K562 (cell line): ENCODE measurements around the gene EPHA10. TPM values are rescaled to one million over a fixed set of nuclear protein-coding genes. Genes with fewer than 3 reads are reported as not detected.

ENCODE experiments used
- ATAC-seq: fragments of 200-7000 bp; cut with Tn5 transposase; 3 replicates; pipeline ENCODE4 v1.9.1; 2020; ENCODE audit warnings: moderate library complexity
- BruUV-seq: library from RNA; stranded (reverse); fragments of 400-500 nt; replicated peaks from 2 replicates; lab custom pipeline; 2021; lab: Mats Ljungman, UMichigan
- CTCF ChIA-PET: fragments of 300-600 bp; formaldehyde crosslinking; extraction: SDS; loops from one replicate; lab custom pipeline; 2021; ENCODE audit warnings: low intra/inter-chr PET ratio; lab: Yijun Ruan, JAX
- POLR2A ChIA-PET: fragments of 300-600, 350-650 bp; sonication (Branson Sonifier 250); formaldehyde crosslinking; extraction: SDS; loops from one replicate; lab custom pipeline; 2021; ENCODE audit warnings: antibody characterized with exemption, inconsistent platforms; lab: Yijun Ruan, JAX
- DNase-seq, 4 experiments: peaks; one replicate each; pipeline versions ENCODE4 v3.0.0 to v3.0.0-alpha.2; 2011 to 2018; ENCODE audit warnings: low spot score in 3 of 4, mixed read lengths in 3 of 4; ENCODE audit errors: extremely low read depth in 1 of 4
- FAIRE-seq: peaks from 2 replicates; lab custom pipeline; 2011; peaks lifted over from hg19 to GRCh38; lab: Jason Lieb, UNC
- H2AFZ ChIP-seq: 2 replicates; pipeline ENCODE4 v1.6.0; 2011; ENCODE audit warnings: low read depth, low read length, control low read depth, inconsistent platforms
- H3K27ac ChIP-seq: fragments of 200-600 bp; 3 replicates; pipeline ENCODE4 v1.8.0; 2011; ENCODE audit warnings: low read depth, mild to moderate bottlenecking, control low read depth, inconsistent platforms, low read length, moderate library complexity, mixed read lengths; ENCODE audit errors: extremely low read depth
- H3K27me3 ChIP-seq, 2 experiments: fragments of 300-600 bp in 1 of 2; 2 replicates in 1 of 2; 3 replicates in 1 of 2; pipeline versions ENCODE4 v1.6.0 to v1.8.0; 2011; ENCODE audit warnings: inconsistent platforms in 2 of 2, low read length in 2 of 2, mild to moderate bottlenecking in 1 of 2, mixed read lengths in 1 of 2, moderate library complexity in 1 of 2; ENCODE audit not compliant: control insufficient read depth in 2 of 2, insufficient read depth in 2 of 2
- H3K36me3 ChIP-seq: fragments of 300-600 bp; 3 replicates; pipeline ENCODE4 v1.8.0; 2011; ENCODE audit warnings: mild to moderate bottlenecking, low read length, inconsistent platforms; ENCODE audit not compliant: control insufficient read depth, insufficient read depth
- H3K4me1 ChIP-seq, 2 experiments: fragments of 200-600 bp in 1 of 2; replicated peaks in 1 of 2; 2 replicates in 1 of 2; 3 replicates in 1 of 2; pipeline versions ENCODE4 v1.5.1 to v1.8.0; 2011; ENCODE audit warnings: inconsistent platforms in 2 of 2, low read length in 2 of 2, mild to moderate bottlenecking in 1 of 2, mixed read lengths in 1 of 2, moderate library complexity in 1 of 2; ENCODE audit not compliant: control insufficient read depth in 2 of 2, insufficient read depth in 2 of 2
- H3K4me2 ChIP-seq: 2 replicates; pipeline ENCODE4 v1.6.1; 2011; ENCODE audit warnings: low read length, control low read depth, inconsistent platforms, mixed read lengths; ENCODE audit not compliant: insufficient read depth
- H3K4me3 ChIP-seq: fragments of 200-600 bp; sonication (generic), shearing (Covaris generic); 2 replicates; pipeline ENCODE4 v1.5.1; 2016; ENCODE audit warnings: control low read depth, inconsistent platforms
- H3K79me2 ChIP-seq: fragments of 200-600 bp; 3 replicates; pipeline ENCODE4 v1.8.0; 2011; ENCODE audit warnings: low read length, inconsistent platforms; ENCODE audit not compliant: control insufficient read depth, insufficient read depth
- H3K9ac ChIP-seq, 2 experiments: 2 replicates each; pipeline versions ENCODE4 v1.6.0 to v1.6.1; 2011; ENCODE audit warnings: low read depth in 2 of 2, low read length in 2 of 2, control low read depth in 1 of 2, inconsistent platforms in 1 of 2, mild to moderate bottlenecking in 1 of 2, mixed read lengths in 1 of 2; ENCODE audit not compliant: insufficient read depth in 1 of 2
- H3K9me1 ChIP-seq: one replicate; pipeline ENCODE4 v1.6.0; 2011; ENCODE audit warnings: inconsistent platforms, mild to moderate bottlenecking, low read length, moderate library complexity; ENCODE audit not compliant: control insufficient read depth, insufficient read depth
- H3K9me3 ChIP-seq: replicated peaks from 2 replicates; pipeline ENCODE4 v1.5.1; 2011; ENCODE audit warnings: low read depth, low read length, inconsistent platforms; ENCODE audit not compliant: control insufficient read depth, insufficient read depth
- H4K20me1 ChIP-seq: replicated peaks from 2 replicates; pipeline ENCODE4 v1.6.1; 2011; ENCODE audit warnings: low read length, inconsistent platforms, mixed read lengths; ENCODE audit not compliant: control insufficient read depth, insufficient read depth
- CHD1 ChIP-seq: fragments of 200-600 bp; sonication (generic); IDR thresholded peaks from one replicate; pipeline ENCODE4 v1.6.1; 2012; ENCODE audit warnings: mild to moderate bottlenecking, moderate library complexity, low read length, inconsistent platforms
- ILK ChIP-seq: fragments of 450-650 bp; IDR thresholded peaks from 2 replicates; pipeline ENCODE4 v1.6.1; 2016; ENCODE audit warnings: missing genetic modification characterization, low read depth, mild to moderate bottlenecking, missing compliant biosample characterization, moderate library complexity, borderline replicate concordance
- NCOR1 ChIP-seq: fragments of 450-650 bp; IDR thresholded peaks from 2 replicates; pipeline ENCODE4 v1.6.1; 2016; ENCODE audit warnings: mild to moderate bottlenecking, moderate library complexity
- NFIX ChIP-seq: fragments of 250-450 bp; sonication (Bioruptor Pico); IDR thresholded peaks from 2 replicates; pipeline ENCODE4 v1.4.0; 2020; ENCODE audit warnings: low read depth, mild to moderate bottlenecking, moderate library complexity
- POU5F1 ChIP-seq: fragments of 150-350 bp; IDR thresholded peaks from 2 replicates; pipeline ENCODE4 v1.6.1; 2014; ENCODE audit warnings: borderline replicate concordance, low read length, low read depth, mild to moderate bottlenecking; ENCODE audit not compliant: partially characterized antibody
- XRCC3 ChIP-seq: fragments of 450-650 bp; IDR thresholded peaks from 2 replicates; pipeline ENCODE4 v1.6.1; 2017; ENCODE audit warnings: mild to moderate bottlenecking, moderate library complexity
- ZNF124 ChIP-seq: sonication (generic); formaldehyde crosslinking; IDR thresholded peaks from 2 replicates; pipeline ENCODE4 v1.8.1; 2022; ENCODE audit warnings: missing genetic modification reagents
- ZNF140 ChIP-seq: fragments of 250-450 bp; sonication (Bioruptor Pico); IDR thresholded peaks from 2 replicates; pipeline ENCODE4 v1.8.0; 2021; ENCODE audit warnings: moderate library complexity, mild to moderate bottlenecking, inconsistent platforms
- ZNF263 ChIP-seq: sonication (generic); formaldehyde crosslinking; IDR thresholded peaks from 2 replicates; pipeline ENCODE4 v1.8.0; 2022; ENCODE audit warnings: mild to moderate bottlenecking, missing genetic modification reagents, borderline replicate concordance
- ZNF551 ChIP-seq: fragments of 250-450 bp; sonication (Bioruptor Pico); IDR thresholded peaks from 2 replicates; pipeline ENCODE4 v1.5.0; 2021; ENCODE audit warnings: mild to moderate bottlenecking, moderate library complexity
- WGBS: fragments of 100-300 bp; shearing (Covaris generic); methylation state at CpG from one replicate; pipeline ENCODE4 v1.1.6; 2016; ENCODE audit warnings: low coverage, mixed read lengths; ENCODE audit not compliant: insufficient coverage; ENCODE audit errors: missing lambda C conversion rate; 5-methylcytosine and 5-hydroxymethylcytosine counted together
- in situ Hi-C: fragments of 300-500 bp; cut with MboI; formaldehyde crosslinking; loops from 4 replicates; pipeline ENCODE4 v1.15.0; 2018; ENCODE audit warnings: inconsistent platforms, mixed read lengths
- intact Hi-C: fragments of 100-400 bp; cut with micrococcal nuclease; formaldehyde crosslinking; loops from 2 replicates; pipeline ENCODE4 v1.14.2; 2022
- polyA plus RNA-seq, 8 experiments: library from polyadenylated mRNA; depleted of rRNA in 4 of 8; stranded (reverse) in 5 of 8; unstranded in 3 of 8; fragments of >200 nt; fragmentation: Nextera tagmentation in 2 of 8; fragmentation: Illumina TruSeq in 1 of 8; extraction: Ambion mirVana in 2 of 8; extraction: Trizol in 1 of 8; gene quantifications; 2 replicates each; pipeline versions ENCODE4 v1.2.1 to v1.2.3, GENCODE V29; 2011 to 2014; ENCODE audit warnings: inconsistent platforms in 1 of 8, missing spikeins in 1 of 8
- total RNA-seq, 7 experiments: library from RNA; depleted of rRNA in 6 of 7; stranded (reverse); fragments of >200 nt in 6 of 7; fragmentation: Illumina TruSeq in 2 of 7; extraction: Trizol in 2 of 7; gene quantifications; 2 replicates each; pipeline versions ENCODE4 v1.2.1 to v1.2.3, GENCODE V29; 2011 to 2021; ENCODE audit warnings: low replicate concordance in 1 of 7
- TF ChIP-seq, protein P1 (sequence below): IDR thresholded peaks from 2 replicates; pipeline ENCODE4 v1.6.1; 2011; ENCODE audit warnings: borderline replicate concordance, low read depth, mild to moderate bottlenecking, moderate library complexity, low read length; ENCODE audit not compliant: insufficient read depth, poor library complexity, severe bottlenecking
- TF ChIP-seq, protein P2 (sequence below): sonication (generic); formaldehyde crosslinking; IDR thresholded peaks from 2 replicates; pipeline ENCODE4 v1.8.0; 2022; ENCODE audit warnings: mild to moderate bottlenecking, missing genetic modification reagents
- TF ChIP-seq, protein P3 (sequence below): fragments of 250-450 bp; sonication (Bioruptor Pico); IDR thresholded peaks from 2 replicates; pipeline ENCODE4 v1.4.0; 2020; ENCODE audit warnings: borderline replicate concordance
- TF ChIP-seq, protein P4 (sequence below): fragments of 200-800 bp; sonication (Bioruptor generic); IDR thresholded peaks from 2 replicates; pipeline ENCODE4 v1.6.1; 2017; ENCODE audit warnings: missing genetic modification characterization, missing compliant biosample characterization

The EPHA10 gene
- total and polyA plus RNA-seq, 9 of the 15 experiments (the other 6 are each of a cell fraction or from before 2014, with no cell fraction given): 0.03 TPM; not detected in 8

GRCh38 chr1:37667023-37667671 is 97.8 kb downstream of the EPHA10 start:
- FAIRE-seq (no peak), DNase-seq (no peak), ATAC-seq (peak; percentile 37; the same call in 2 of the 3 replicates)
- in situ Hi-C loops (no loop called here), intact Hi-C loops (no loop called here)
- Histone ChIP-seq H3K9me1 (no peaks in the 10 kb centered on the region), H2AFZ (no peak overlapping the region), H3K36me3 (no peaks in the 10 kb centered on the region), H3K4me1 (no peaks in the 10 kb centered on the region; a peak in 1 of 5 replicates), H3K9me3 (no peaks in the 10 kb centered on the region), H3K4me2 (no peak overlapping the region), H3K27me3 (peaks cover 44 to 68% of the 10 kb centered on the region in 2 experiments), H4K20me1 (peaks cover 3% of the 10 kb centered on the region; the same call in 1 of the 2 replicates), H3K4me3 (no peak overlapping the region), H3K27ac (no peak overlapping the region), H3K9ac (no peak overlapping the region; a peak in 1 of 4 replicates), H3K79me2 (no peaks in the 10 kb centered on the region)
- no TSS peak for BruUV-seq
- CTCF ChIA-PET: no interaction called here
- POLR2A ChIA-PET: interaction anchor here (0.6 to 1.4 kb wide), 8 partner anchors 9 to 843 kb away, joined by 3 to 10 read pairs (median 4); no protein-coding TSS in a partner anchor
- WGBS: 2% methylated on average over 17 of the region's 17 CpGs
- TF ChIP-seq, protein P1, sequence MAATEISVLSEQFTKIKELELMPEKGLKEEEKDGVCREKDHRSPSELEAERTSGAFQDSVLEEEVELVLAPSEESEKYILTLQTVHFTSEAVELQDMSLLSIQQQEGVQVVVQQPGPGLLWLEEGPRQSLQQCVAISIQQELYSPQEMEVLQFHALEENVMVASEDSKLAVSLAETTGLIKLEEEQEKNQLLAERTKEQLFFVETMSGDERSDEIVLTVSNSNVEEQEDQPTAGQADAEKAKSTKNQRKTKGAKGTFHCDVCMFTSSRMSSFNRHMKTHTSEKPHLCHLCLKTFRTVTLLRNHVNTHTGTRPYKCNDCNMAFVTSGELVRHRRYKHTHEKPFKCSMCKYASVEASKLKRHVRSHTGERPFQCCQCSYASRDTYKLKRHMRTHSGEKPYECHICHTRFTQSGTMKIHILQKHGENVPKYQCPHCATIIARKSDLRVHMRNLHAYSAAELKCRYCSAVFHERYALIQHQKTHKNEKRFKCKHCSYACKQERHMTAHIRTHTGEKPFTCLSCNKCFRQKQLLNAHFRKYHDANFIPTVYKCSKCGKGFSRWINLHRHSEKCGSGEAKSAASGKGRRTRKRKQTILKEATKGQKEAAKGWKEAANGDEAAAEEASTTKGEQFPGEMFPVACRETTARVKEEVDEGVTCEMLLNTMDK: no peak
- TF ChIP-seq, protein P2, sequence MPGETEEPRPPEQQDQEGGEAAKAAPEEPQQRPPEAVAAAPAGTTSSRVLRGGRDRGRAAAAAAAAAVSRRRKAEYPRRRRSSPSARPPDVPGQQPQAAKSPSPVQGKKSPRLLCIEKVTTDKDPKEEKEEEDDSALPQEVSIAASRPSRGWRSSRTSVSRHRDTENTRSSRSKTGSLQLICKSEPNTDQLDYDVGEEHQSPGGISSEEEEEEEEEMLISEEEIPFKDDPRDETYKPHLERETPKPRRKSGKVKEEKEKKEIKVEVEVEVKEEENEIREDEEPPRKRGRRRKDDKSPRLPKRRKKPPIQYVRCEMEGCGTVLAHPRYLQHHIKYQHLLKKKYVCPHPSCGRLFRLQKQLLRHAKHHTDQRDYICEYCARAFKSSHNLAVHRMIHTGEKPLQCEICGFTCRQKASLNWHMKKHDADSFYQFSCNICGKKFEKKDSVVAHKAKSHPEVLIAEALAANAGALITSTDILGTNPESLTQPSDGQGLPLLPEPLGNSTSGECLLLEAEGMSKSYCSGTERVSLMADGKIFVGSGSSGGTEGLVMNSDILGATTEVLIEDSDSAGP (CRISPR knock-in tag): no peak
- TF ChIP-seq CHD1 (no peak), ZNF140 (CRISPR knock-in tag) (no peak), NCOR1 (no peak), NFIX (CRISPR knock-in tag) (no peak), ZNF263 (no peak), POU5F1 (no peak), XRCC3 (no peak), ZNF124 (CRISPR knock-in tag) (no peak), ZNF551 (CRISPR knock-in tag) (no peak), ILK (tag) (no peak)
- TF ChIP-seq, protein P3, sequence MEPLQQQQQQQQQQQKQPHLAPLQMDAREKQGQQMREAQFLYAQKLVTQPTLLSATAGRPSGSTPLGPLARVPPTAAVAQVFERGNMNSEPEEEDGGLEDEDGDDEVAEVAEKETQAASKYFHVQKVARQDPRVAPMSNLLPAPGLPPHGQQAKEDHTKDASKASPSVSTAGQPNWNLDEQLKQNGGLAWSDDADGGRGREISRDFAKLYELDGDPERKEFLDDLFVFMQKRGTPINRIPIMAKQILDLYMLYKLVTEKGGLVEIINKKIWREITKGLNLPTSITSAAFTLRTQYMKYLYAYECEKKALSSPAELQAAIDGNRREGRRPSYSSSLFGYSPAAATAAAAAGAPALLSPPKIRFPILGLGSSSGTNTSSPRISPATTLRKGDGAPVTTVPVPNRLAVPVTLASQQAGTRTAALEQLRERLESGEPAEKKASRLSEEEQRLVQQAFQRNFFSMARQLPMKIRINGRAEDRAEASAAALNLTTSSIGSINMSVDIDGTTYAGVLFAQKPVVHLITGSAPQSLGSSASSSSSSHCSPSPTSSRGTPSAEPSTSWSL: no peak
- TF ChIP-seq, protein P4, sequence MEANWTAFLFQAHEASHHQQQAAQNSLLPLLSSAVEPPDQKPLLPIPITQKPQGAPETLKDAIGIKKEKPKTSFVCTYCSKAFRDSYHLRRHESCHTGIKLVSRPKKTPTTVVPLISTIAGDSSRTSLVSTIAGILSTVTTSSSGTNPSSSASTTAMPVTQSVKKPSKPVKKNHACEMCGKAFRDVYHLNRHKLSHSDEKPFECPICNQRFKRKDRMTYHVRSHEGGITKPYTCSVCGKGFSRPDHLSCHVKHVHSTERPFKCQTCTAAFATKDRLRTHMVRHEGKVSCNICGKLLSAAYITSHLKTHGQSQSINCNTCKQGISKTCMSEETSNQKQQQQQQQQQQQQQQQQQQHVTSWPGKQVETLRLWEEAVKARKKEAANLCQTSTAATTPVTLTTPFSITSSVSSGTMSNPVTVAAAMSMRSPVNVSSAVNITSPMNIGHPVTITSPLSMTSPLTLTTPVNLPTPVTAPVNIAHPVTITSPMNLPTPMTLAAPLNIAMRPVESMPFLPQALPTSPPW (CRISPR knock-in tag): no peak
